ENCODE results near the gene ORM2. TPM values are rescaled to one million over a fixed set of nuclear protein-coding genes. Genes with fewer than 3 reads are reported as not detected.

Gene ORM2
- total and polyA plus RNA-seq, 2 of the 4 experiments (the other 2 are of a cell fraction), result not detected

DNA sequence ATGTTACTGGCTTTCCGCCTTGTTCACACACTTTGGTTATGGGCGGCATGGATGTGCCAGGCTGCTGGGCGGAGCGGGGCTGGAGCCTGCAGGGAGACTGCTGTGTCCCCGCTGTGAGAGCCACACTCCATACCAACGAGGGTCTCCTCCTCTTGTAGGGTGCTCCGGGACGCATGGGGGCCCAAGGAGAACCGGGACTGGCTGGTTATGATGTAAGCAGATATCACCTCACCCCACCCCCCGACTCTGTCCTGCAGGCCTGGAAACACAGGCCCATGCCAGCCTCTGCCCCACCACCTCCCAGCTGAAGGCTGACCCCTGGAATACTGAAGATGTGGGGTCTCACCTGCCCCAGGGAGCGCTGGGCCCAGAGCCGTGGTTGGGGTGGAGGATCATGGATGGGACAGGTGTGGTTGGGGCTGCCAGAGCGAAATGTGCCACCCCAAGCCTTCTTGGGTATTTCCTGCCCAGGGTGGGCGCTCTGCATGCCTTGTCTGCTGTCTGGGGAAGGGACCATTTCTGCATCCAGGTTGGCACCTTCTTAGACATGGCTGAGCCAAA is 46.0 kb upstream of the ORM2 start:
- H3K9me3 ChIP-seq (ENCODE audit: control insufficient read depth, insufficient read depth, low read length), result no peaks in the 10 kb centered on the region
- in situ Hi-C loops (cut with MboI; ENCODE audit: low sequenced_read_pairs) (no loop called here), intact Hi-C loops (cut with micrococcal nuclease) (no loop called here), dilution Hi-C loops (cut with HindIII; ENCODE audit: low sequenced_read_pairs, unreplicated experiment) (no loop called here)
- no peak overlapping the region for H2BK5ac ChIP-seq (ENCODE audit: low read depth, low read length, poor library complexity, severe bottlenecking)
- WGBS, 2 experiments (ENCODE audit: extremely low coverage in 2 of 2, insufficient read length in 1 of 2), result 100% methylated on average over 1 of the region's 14 CpGs; no CpG with 5 or more reads in 1 of the 2 experiments
- CTCF ChIA-PET, result no interaction called here
- H3K4me1 ChIP-seq (ENCODE audit: control insufficient read depth, insufficient read depth, low read length), result peaks cover 32% of the 10 kb centered on the region
- H2BK15ac ChIP-seq (ENCODE audit: low read depth, low read length), result peak overlapping the region; percentile 8; the same call in 1 of the 3 replicates
- H3K4me3 ChIP-seq (ENCODE audit: insufficient read depth, low read depth, low read length), result no peak overlapping the region
- H3K14ac ChIP-seq (replicated peaks; ENCODE audit: low read depth, low read length), result no peak overlapping the region
- peaks cover 41% of the 10 kb centered on the region for H3K9me1 ChIP-seq (ENCODE audit: insufficient read depth, low read length)
- H3K79me1 ChIP-seq (ENCODE audit: low read depth in 1 of 2, low read length in 2 of 2), result peaks cover 0 to 38% of the 10 kb centered on the region in 2 experiments; a peak in 3 of 4 replicates
- no peak for ATAC-seq (ENCODE audit: low read depth)
- H3K27me3 ChIP-seq (ENCODE audit: control insufficient read depth, insufficient read depth, low read length), result no peaks in the 10 kb centered on the region
- no peak for DNase-seq
- peak overlapping the region; percentile 54; the same call in 1 of the 2 replicates for H2AK5ac ChIP-seq (ENCODE audit: low read depth, low read length)
- H4K20me1 ChIP-seq (ENCODE audit: insufficient read depth, low read length), result no peaks in the 10 kb centered on the region; the same call in 1 of the 2 replicates
- no peak overlapping the region for H2AFZ ChIP-seq (replicated peaks; ENCODE audit: low read length, poor library complexity)
- H3K4ac ChIP-seq (ENCODE audit: low read depth, low read length), result peak overlapping the region; percentile 41
- POLR2A ChIA-PET (ENCODE audit: unreplicated experiment), result no interaction called here
- H3K23ac ChIP-seq (ENCODE audit: low read depth, low read length), result no peak overlapping the region
- no peak overlapping the region for H4K91ac ChIP-seq (ENCODE audit: insufficient read depth, low read depth, low read length)
- no peak overlapping the region for H2BK20ac ChIP-seq (ENCODE audit: low read depth, low read length)
- no peak overlapping the region for H3K56ac ChIP-seq (ENCODE audit: extremely low read depth, insufficient read depth, low read length)
- no peak overlapping the region for H4K5ac ChIP-seq (ENCODE audit: low read depth, low read length)
- no TSS peak for BruUV-seq (replicated peaks)
- H3K4me2 ChIP-seq (ENCODE audit: low read depth, low read length), result no peak overlapping the region
- H3K36me3 ChIP-seq (ENCODE audit: control insufficient read depth, insufficient read depth, low read length), result peaks cover 6% of the 10 kb centered on the region; the same call in 1 of the 2 replicates
- H2AK9ac ChIP-seq (replicated peaks; ENCODE audit: low read depth, low read length, poor library complexity), result no peak overlapping the region
- H3K18ac ChIP-seq (ENCODE audit: low read depth, low read length), result no peak overlapping the region
- no peak overlapping the region for H4K8ac ChIP-seq (ENCODE audit: low read depth in 2 of 2, low read length in 2 of 2)
- H3K9ac ChIP-seq (ENCODE audit: low read depth, low read length), result no peak overlapping the region
- no peak for TF ChIP-seq FOS (IDR thresholded peaks at IDR 0.05; ENCODE audit: low read depth, low read length)
- H3K27ac ChIP-seq (ENCODE audit: insufficient read depth, low read length), result no peak overlapping the region
- H2BK120ac ChIP-seq (ENCODE audit: low read depth, low read length), result no peak overlapping the region

All from IMR-90 (cell line).